NB4 (cell line): Measurements from ENCODE around the gene SSR1.

Experiments
- CTCF ChIP-seq: IDR thresholded peaks from one replicate; pipeline ENCODE4 v1.5.1; 2012; ENCODE audit warnings: low read depth, low read length
- POLR2A ChIP-seq: IDR thresholded peaks from 2 replicates; pipeline ENCODE4 v1.6.1; 2011; ENCODE audit warnings: mild to moderate bottlenecking; ENCODE audit not compliant: insufficient read length; ENCODE audit errors: extremely low read depth
- TF ChIP-seq, protein P1 (sequence below): IDR thresholded peaks from 2 replicates; pipeline ENCODE4 v1.6.1; 2011; ENCODE audit warnings: low read depth, low read length

DNA sequence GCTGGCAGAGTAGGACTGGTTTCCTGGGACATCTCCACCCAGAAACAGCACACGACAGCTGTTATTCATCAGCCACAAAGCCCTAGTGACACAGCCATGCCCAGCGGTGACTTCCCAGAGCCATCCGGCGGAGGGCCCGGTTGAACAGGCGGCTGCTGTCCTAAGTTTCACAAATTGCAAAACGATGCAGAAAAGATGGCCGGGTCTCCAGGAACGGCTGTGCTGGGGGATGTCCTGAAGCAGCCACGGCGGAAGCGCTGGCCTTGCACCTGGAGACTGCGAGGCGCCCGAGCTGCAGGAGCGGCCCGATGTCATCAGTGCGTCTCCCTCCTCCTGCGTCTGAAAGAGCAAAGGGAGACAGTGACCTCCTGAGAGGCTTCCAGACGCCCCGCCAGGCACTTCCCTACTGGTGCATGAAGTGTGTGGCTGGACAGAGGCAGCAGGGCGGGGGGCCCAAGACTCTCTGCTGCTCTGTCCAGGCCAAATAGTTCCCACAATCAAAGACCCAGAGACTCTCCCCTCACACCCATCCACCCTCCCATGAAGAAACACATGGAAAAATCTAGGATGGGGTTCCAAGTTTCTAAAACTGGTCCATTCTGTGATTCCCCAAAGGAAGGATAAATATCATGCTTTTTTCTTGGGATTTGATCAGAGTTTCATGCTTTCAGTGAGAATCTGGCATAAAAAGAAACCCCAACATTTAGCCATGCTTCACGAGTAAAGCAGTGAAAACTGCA, 44.0 kb downstream of the SSR1 start:
- TF ChIP-seq POLR2A (no peak), CTCF (no peak)
- TF ChIP-seq, protein P1, sequence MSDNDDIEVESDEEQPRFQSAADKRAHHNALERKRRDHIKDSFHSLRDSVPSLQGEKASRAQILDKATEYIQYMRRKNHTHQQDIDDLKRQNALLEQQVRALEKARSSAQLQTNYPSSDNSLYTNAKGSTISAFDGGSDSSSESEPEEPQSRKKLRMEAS, result no peak
